Neural cell (in vitro differentiated cells): ENCODE results near the gene SAPCD1. TPM values are rescaled to one million over a fixed set of nuclear protein-coding genes. Genes with fewer than 3 reads are reported as not detected.

ENCODE experiments used
- polyA plus RNA-seq: library from polyadenylated mRNA; depleted of rRNA; stranded (reverse); fragments of >200 nt; gene quantifications from 2 replicates; pipeline ENCODE4 v1.2.3, GENCODE V29; 2014
- small RNA-seq, 3 experiments: library from RNA; depleted of rRNA; stranded (forward); fragments of <200 nt; gene quantifications; one replicate each; pipeline ENCODE3, GENCODE V24; 2012

Gene SAPCD1
- polyA plus RNA-seq, 1 donor from 2014 or later, result not detected

Small RNAs within 50 kb of the gene (small RNA-seq; reads per million reads assigned to genes)
- gene LY6G6D (0 reads per million in 3 experiments), gene MSH5-SAPCD1 (0 reads per million in 3 experiments), gene RF00019 (0 to 1.2 (median 0) reads per million in 3 experiments), gene RNU6-850P (0 reads per million in 3 experiments), gene SAPCD1 (0 reads per million in 3 experiments)

Other genes starting within 250 kb of the SAPCD1 start
- not detected in 2 replicates for gene MCCD1, start 233.7 kb upstream of the SAPCD1 start, polyA plus RNA-seq
- gene DDX39B, start 220.7 kb upstream of the SAPCD1 start, polyA plus RNA-seq, result 313 and 371 TPM in 2 replicates
- gene ATP6V1G2, start 216.0 kb upstream of the SAPCD1 start, polyA plus RNA-seq, result 56.7 and 76.7 TPM in 2 replicates
- 88.7 and 92.8 TPM in 2 replicates for gene NFKBIL1, start 215.0 kb upstream of the SAPCD1 start, polyA plus RNA-seq
- gene LTA, start 190.4 kb upstream of the SAPCD1 start, polyA plus RNA-seq, result 0.56 TPM in 1 of 2 replicates, not detected in the other
- gene TNF, start 187.1 kb upstream of the SAPCD1 start, polyA plus RNA-seq, result not detected in 2 replicates
- gene LTB, start 180.2 kb upstream of the SAPCD1 start, polyA plus RNA-seq, result not detected in 2 replicates
- gene LST1, start 176.4 kb upstream of the SAPCD1 start, polyA plus RNA-seq, result not detected in 2 replicates
- not detected in 2 replicates for gene NCR3, start 169.7 kb upstream of the SAPCD1 start, polyA plus RNA-seq
- gene AIF1, start 147.4 kb upstream of the SAPCD1 start, polyA plus RNA-seq, result not detected in 2 replicates
- 39.9 and 51.0 TPM in 2 replicates for gene PRRC2A, start 141.9 kb upstream of the SAPCD1 start, polyA plus RNA-seq
- 203 and 204 TPM in 2 replicates for gene BAG6, start 110.0 kb upstream of the SAPCD1 start, polyA plus RNA-seq
- gene APOM, start 106.8 kb upstream of the SAPCD1 start, polyA plus RNA-seq, result 1.3 and 4.4 TPM in 2 replicates
- 17.2 and 24.3 TPM in 2 replicates for gene C6orf47, start 101.9 kb upstream of the SAPCD1 start, polyA plus RNA-seq
- 18.4 and 21.9 TPM in 2 replicates for gene GPANK1, start 97.7 kb upstream of the SAPCD1 start, polyA plus RNA-seq
- gene CSNK2B, start 96.6 kb upstream of the SAPCD1 start, polyA plus RNA-seq, result 130 and 135 TPM in 2 replicates
- 4.0 and 7.7 TPM in 2 replicates for gene LY6G5B, start 92.7 kb upstream of the SAPCD1 start, polyA plus RNA-seq
- 13.4 and 26.6 TPM in 2 replicates for gene LY6G5C, start 81.6 kb upstream of the SAPCD1 start, polyA plus RNA-seq
- gene ABHD16A, start 59.3 kb upstream of the SAPCD1 start, polyA plus RNA-seq, result 130 and 154 TPM in 2 replicates
- gene LY6G6F, start 55.8 kb upstream of the SAPCD1 start, polyA plus RNA-seq, result not detected in 2 replicates
- not detected in 2 replicates for gene LY6G6D, start 47.3 kb upstream of the SAPCD1 start, polyA plus RNA-seq
- 0.78 and 0.88 TPM in 2 replicates for gene LY6G6C, start 40.9 kb upstream of the SAPCD1 start, polyA plus RNA-seq
- not detected in 2 replicates for gene MPIG6B, start 39.3 kb upstream of the SAPCD1 start, polyA plus RNA-seq
- 386 and 410 TPM in 2 replicates for gene DDAH2, start 33.4 kb upstream of the SAPCD1 start, polyA plus RNA-seq
- 5.5 and 5.7 TPM in 2 replicates for gene CLIC1, start 26.1 kb upstream of the SAPCD1 start, polyA plus RNA-seq
- gene MSH5, start 22.7 kb upstream of the SAPCD1 start, polyA plus RNA-seq, result 5.1 and 7.8 TPM in 2 replicates
- 5.3 and 5.7 TPM in 2 replicates for gene VWA7, start 14.7 kb downstream of the SAPCD1 start, polyA plus RNA-seq
- gene VARS1, start 33.1 kb downstream of the SAPCD1 start, polyA plus RNA-seq, result 40.9 and 49.4 TPM in 2 replicates
- 68.5 and 87.6 TPM in 2 replicates for gene LSM2, start 44.3 kb downstream of the SAPCD1 start, polyA plus RNA-seq
- gene HSPA1L, start 52.6 kb downstream of the SAPCD1 start, polyA plus RNA-seq, result 1.6 and 2.6 TPM in 2 replicates
- 50.9 and 54.5 TPM in 2 replicates for gene HSPA1A, start 52.9 kb downstream of the SAPCD1 start, polyA plus RNA-seq
- gene HSPA1B, start 65.1 kb downstream of the SAPCD1 start, polyA plus RNA-seq, result 120 and 128 TPM in 2 replicates
- 40.9 and 47.0 TPM in 2 replicates for gene NEU1, start 100.2 kb downstream of the SAPCD1 start, polyA plus RNA-seq
- gene SLC44A4, start 116.3 kb downstream of the SAPCD1 start, polyA plus RNA-seq, result 0.09 and 0.46 TPM in 2 replicates
- gene EHMT2, start 135.0 kb downstream of the SAPCD1 start, polyA plus RNA-seq, result 102 and 121 TPM in 2 replicates
- 19.2 and 21.4 TPM in 2 replicates for gene ZBTB12, start 139.4 kb downstream of the SAPCD1 start, polyA plus RNA-seq
- 1.2 and 1.5 TPM in 2 replicates for gene C2, start 165.1 kb downstream of the SAPCD1 start, polyA plus RNA-seq
- 0.97 TPM in 1 of 2 replicates, not detected in the other for gene CFB, start 183.4 kb downstream of the SAPCD1 start, polyA plus RNA-seq
- 103 and 117 TPM in 2 replicates for gene NELFE, start 196.3 kb downstream of the SAPCD1 start, polyA plus RNA-seq
- gene SKIC2, start 196.5 kb downstream of the SAPCD1 start, polyA plus RNA-seq, result 48.2 and 51.7 TPM in 2 replicates
- gene DXO, start 209.5 kb downstream of the SAPCD1 start, polyA plus RNA-seq, result 20.0 and 29.2 TPM in 2 replicates
- 4.4 and 7.2 TPM in 2 replicates for gene C4A, start 219.4 kb downstream of the SAPCD1 start, polyA plus RNA-seq